A549 (cell line): ENCODE results near the gene EPS15. TPM values are rescaled to one million over a fixed set of nuclear protein-coding genes. Genes with fewer than 3 reads are reported as not detected.

ENCODE experiments used
- ATAC-seq, 2 experiments: fragments of 200-7000 bp in 1 of 2; fragments of >200 bp in 1 of 2; cut with Nextera tagmentation in 1 of 2; cut with Tn5 transposase in 1 of 2; 3 replicates each; pipeline versions ENCODE4 v1.8.0 to v1.9.1; 2018 to 2020; ENCODE audit warnings: mild to moderate bottlenecking in 1 of 2, moderate library complexity in 1 of 2
- CTCF ChIA-PET: fragments of 300-600 bp; sonication (Branson Sonifier 250); formaldehyde crosslinking; extraction: SDS; loops from one replicate; lab custom pipeline; 2021; ENCODE audit warnings: antibody characterized with exemption, inconsistent platforms; lab: Yijun Ruan, JAX
- POLR2A ChIA-PET: fragments of 350-600 bp; formaldehyde crosslinking; extraction: SDS; loops from one replicate; lab custom pipeline; 2021; ENCODE audit warnings: antibody characterized with exemption, inconsistent platforms; lab: Yijun Ruan, JAX
- DNase-seq, 2 experiments: peaks; one replicate each; pipeline versions ENCODE4 v3.0.0 to v3.0.0-alpha.2; 2011 to 2016; ENCODE audit warnings: low read depth in 1 of 2, low spot score in 1 of 2
- FAIRE-seq: peaks from 2 replicates; lab custom pipeline; 2011; peaks lifted over from hg19 to GRCh38; lab: Jason Lieb, UNC
- H3K27ac ChIP-seq, 2 experiments: fragments of >200 bp; sonication (Bioruptor Twin); formaldehyde crosslinking; 3 replicates each; pipeline ENCODE4 v1.5.1; 2016 to 2017
- H3K4me1 ChIP-seq: fragments of >200 bp; sonication (Bioruptor Twin); formaldehyde crosslinking; 3 replicates; pipeline ENCODE4 v1.6.1; 2016
- H3K4me2 ChIP-seq: fragments of >200 bp; sonication (Bioruptor Twin); formaldehyde crosslinking; 3 replicates; pipeline ENCODE4 v1.6.1; 2016
- H3K4me3 ChIP-seq: fragments of >200 bp; sonication (Bioruptor Twin); formaldehyde crosslinking; 3 replicates; pipeline ENCODE4 v1.5.1; 2016
- H3K9me3 ChIP-seq: fragments of >200 bp; sonication (Bioruptor Twin); formaldehyde crosslinking; 3 replicates; pipeline ENCODE4 v1.6.1; 2016
- BCL3 ChIP-seq: fragments of >200 bp; sonication (Bioruptor Twin); formaldehyde crosslinking; IDR thresholded peaks from 3 replicates; pipeline ENCODE4 v1.6.1; 2016
- CEBPB ChIP-seq, 2 experiments: fragments of >200 bp in 1 of 2; sonication (Bioruptor Twin) in 1 of 2; formaldehyde crosslinking in 1 of 2; IDR thresholded peaks; 2 replicates each; pipeline ENCODE4 v1.6.1; 2012 to 2016
- EHF ChIP-seq: fragments of 250-450 bp; sonication (Bioruptor Pico); IDR thresholded peaks from 2 replicates; pipeline ENCODE4 v1.5.0; 2020; ENCODE audit warnings: mild to moderate bottlenecking
- FOXS1 ChIP-seq: fragments of 250-450 bp; sonication (Bioruptor Pico); IDR thresholded peaks from 2 replicates; pipeline ENCODE4 v1.5.0; 2020; ENCODE audit warnings: mild to moderate bottlenecking, moderate library complexity
- HDAC2 ChIP-seq: fragments of 200-600 bp; sonication (generic); IDR thresholded peaks from 2 replicates; pipeline ENCODE4 v1.6.1; 2016
- HOXA7 ChIP-seq: fragments of 250-450 bp; sonication (Bioruptor Pico); IDR thresholded peaks from 2 replicates; pipeline ENCODE4 v1.5.0; 2020; ENCODE audit warnings: mild to moderate bottlenecking, moderate library complexity
- JUNB ChIP-seq: fragments of >200 bp; sonication (Bioruptor Twin); formaldehyde crosslinking; IDR thresholded peaks from 2 replicates; pipeline ENCODE4 v1.6.1; 2016
- NFE2L2 ChIP-seq: fragments of 150-350 bp; conservative IDR thresholded peaks from 2 replicates; pipeline ENCODE4 v1.6.1; 2014; ENCODE audit warnings: low read length
- NPAS2 ChIP-seq: fragments of 250-450 bp; sonication (Bioruptor Pico); IDR thresholded peaks from 2 replicates; pipeline ENCODE4 v1.8.0; 2022; ENCODE audit warnings: mild to moderate bottlenecking, moderate library complexity, borderline replicate concordance
- PHF8 ChIP-seq: fragments of 200-600 bp; sonication (generic); IDR thresholded peaks from 2 replicates; pipeline ENCODE4 v1.6.1; 2016; ENCODE audit warnings: low read depth, mild to moderate bottlenecking, antibody characterized with exemption, moderate library complexity, borderline replicate concordance
- POLR2A ChIP-seq: IDR thresholded peaks from 2 replicates; pipeline ENCODE4 v1.6.1; 2012; ENCODE audit warnings: mild to moderate bottlenecking, low read length
- POLR2AphosphoS2 ChIP-seq: conservative IDR thresholded peaks from 2 replicates; pipeline ENCODE4 v1.6.1; 2012; ENCODE audit warnings: low read length, improper control_type of control experiment, inconsistent platforms
- RAD21 ChIP-seq, 2 experiments: fragments of >200 bp in 1 of 2; sonication (Bioruptor Twin) in 1 of 2; formaldehyde crosslinking in 1 of 2; IDR thresholded peaks in 1 of 2; conservative IDR thresholded peaks in 1 of 2; 2 replicates in 1 of 2; 3 replicates in 1 of 2; pipeline ENCODE4 v1.6.1; 2012 to 2018; ENCODE audit warnings: inconsistent platforms in 1 of 2
- RCOR1 ChIP-seq: fragments of 150-350 bp; IDR thresholded peaks from 2 replicates; pipeline ENCODE4 v1.6.1; 2014; ENCODE audit warnings: antibody characterized with exemption, low read length, low read depth
- RFX5 ChIP-seq: fragments of 450-650 bp; IDR thresholded peaks from 2 replicates; pipeline ENCODE4 v1.7.1; 2014; ENCODE audit warnings: antibody characterized with exemption, mild to moderate bottlenecking, moderate library complexity
- SMC3 ChIP-seq: fragments of >200 bp; sonication (Bioruptor Twin); formaldehyde crosslinking; IDR thresholded peaks from 3 replicates; pipeline ENCODE4 v1.6.1; 2018; ENCODE audit warnings: inconsistent platforms
- SREBF2 ChIP-seq: fragments of 450-650 bp; IDR thresholded peaks from 2 replicates; pipeline ENCODE4 v1.6.1; 2014; ENCODE audit warnings: mild to moderate bottlenecking, moderate library complexity
- ZFP36 ChIP-seq: fragments of 450-650 bp; IDR thresholded peaks from 2 replicates; pipeline ENCODE4 v1.6.1; 2014; ENCODE audit warnings: borderline replicate concordance; ENCODE audit not compliant: partially characterized antibody
- ZSCAN20 ChIP-seq: fragments of 250-450 bp; sonication (Bioruptor Pico); IDR thresholded peaks from 2 replicates; pipeline ENCODE4 v1.8.0; 2022; ENCODE audit warnings: mild to moderate bottlenecking, moderate library complexity
- WGBS: methylation state at CpG from one replicate; pipeline ENCODE4 v1.1.6; 2017; ENCODE audit errors: missing lambda C conversion rate; 5-methylcytosine and 5-hydroxymethylcytosine counted together
- polyA plus RNA-seq, 4 experiments: library from polyadenylated mRNA; depleted of rRNA in 3 of 4; stranded (reverse); fragments of >200 nt; fragmentation: RNase III in 1 of 4; extraction: RNeasy Plus Mini Kit Qiagen cat#74134 plus additional on column Dnase treatment in 1 of 4; gene quantifications; 2 replicates in 3 of 4; 3 replicates in 1 of 4; pipeline ENCODE4 v1.2.3, GENCODE V29; 2011 to 2017
- TF ChIP-seq, protein P1 (sequence below): fragments of >200 bp; sonication (Bioruptor Twin); formaldehyde crosslinking; IDR thresholded peaks from 3 replicates; pipeline ENCODE4 v1.5.1; 2016
- TF ChIP-seq, protein P2 (sequence below): IDR thresholded peaks from 2 replicates; pipeline ENCODE4 v1.6.1; 2012
- TF ChIP-seq, protein P3 (sequence below): fragments of 200-600 bp; sonication (generic); IDR thresholded peaks from 2 replicates; pipeline ENCODE4 v1.6.1; 2016; ENCODE audit warnings: antibody characterized with exemption, mild to moderate bottlenecking, moderate library complexity

Gene EPS15
- polyA plus RNA-seq, 2 of the 4 experiments (the other 2 are of a cell fraction), result 10.9 to 35.4 TPM

- TF ChIP-seq BCL3 (no peak), CEBPB (IDR thresholded peaks at IDR 0.05) (no peak), EHF (CRISPR knock-in tag) (no peak), FOXS1 (CRISPR knock-in tag) (no peak), RCOR1 (no peak)
- TF ChIP-seq, protein P1, sequence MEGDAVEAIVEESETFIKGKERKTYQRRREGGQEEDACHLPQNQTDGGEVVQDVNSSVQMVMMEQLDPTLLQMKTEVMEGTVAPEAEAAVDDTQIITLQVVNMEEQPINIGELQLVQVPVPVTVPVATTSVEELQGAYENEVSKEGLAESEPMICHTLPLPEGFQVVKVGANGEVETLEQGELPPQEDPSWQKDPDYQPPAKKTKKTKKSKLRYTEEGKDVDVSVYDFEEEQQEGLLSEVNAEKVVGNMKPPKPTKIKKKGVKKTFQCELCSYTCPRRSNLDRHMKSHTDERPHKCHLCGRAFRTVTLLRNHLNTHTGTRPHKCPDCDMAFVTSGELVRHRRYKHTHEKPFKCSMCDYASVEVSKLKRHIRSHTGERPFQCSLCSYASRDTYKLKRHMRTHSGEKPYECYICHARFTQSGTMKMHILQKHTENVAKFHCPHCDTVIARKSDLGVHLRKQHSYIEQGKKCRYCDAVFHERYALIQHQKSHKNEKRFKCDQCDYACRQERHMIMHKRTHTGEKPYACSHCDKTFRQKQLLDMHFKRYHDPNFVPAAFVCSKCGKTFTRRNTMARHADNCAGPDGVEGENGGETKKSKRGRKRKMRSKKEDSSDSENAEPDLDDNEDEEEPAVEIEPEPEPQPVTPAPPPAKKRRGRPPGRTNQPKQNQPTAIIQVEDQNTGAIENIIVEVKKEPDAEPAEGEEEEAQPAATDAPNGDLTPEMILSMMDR, result no peak
Measured at GRCh38 chr1:51321924-51322280, 197.2 kb downstream of the EPS15 start (continued).

DNA sequence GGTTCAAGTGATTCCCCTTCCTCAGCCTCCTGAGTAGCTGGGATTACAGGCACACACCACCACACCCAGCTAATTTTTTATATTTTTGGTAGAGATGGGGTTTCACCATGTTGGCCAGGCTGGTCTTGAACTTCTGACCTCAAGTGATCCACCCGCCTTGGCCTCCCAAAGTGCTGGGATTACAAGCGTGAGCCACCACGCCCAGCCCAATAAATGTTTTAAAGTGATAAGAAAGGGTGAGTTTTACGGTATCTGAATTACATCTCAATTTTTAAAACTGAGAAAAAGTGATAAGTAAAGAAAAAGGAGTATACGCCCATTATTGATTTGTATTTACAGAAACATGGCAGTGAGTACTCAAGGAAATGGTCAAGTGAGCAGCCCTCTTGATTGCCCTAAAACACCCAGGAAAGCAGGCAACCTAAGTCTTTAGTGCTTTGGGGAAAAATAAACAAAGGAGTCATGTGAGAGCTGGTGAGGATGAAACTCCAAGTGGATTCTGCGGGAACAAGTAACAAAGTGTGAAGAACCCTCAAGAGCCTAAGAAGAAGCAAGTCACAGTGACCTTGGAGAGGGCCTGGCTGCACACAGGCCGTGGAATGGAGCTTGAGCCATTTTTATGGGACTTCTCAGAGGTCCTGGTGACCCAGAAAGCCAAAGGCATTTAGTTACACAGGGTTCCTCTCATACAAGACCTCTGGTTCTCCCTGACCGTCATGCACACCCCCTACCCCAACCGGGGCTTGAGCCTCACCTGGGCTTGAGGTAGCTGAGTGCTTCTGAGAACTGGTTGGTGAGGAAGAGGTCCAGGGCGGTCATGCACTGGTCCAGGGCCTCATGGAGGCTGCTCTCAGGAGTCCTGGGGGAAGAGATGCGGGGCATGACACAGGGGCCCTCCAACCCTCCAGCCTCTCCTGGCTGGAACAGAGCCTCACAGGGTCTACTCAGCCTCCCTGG is 197.8 kb downstream of the EPS15 start:
- no peak overlapping the region for H3K27ac ChIP-seq
- no peak overlapping the region for H3K4me3 ChIP-seq
- ATAC-seq (no peak), DNase-seq (no peak), FAIRE-seq (no peak)
- ChIA-PET POLR2A (no interaction called here), CTCF (interaction anchor here (0.7 kb wide), 1 partner anchor 12 kb away, joined by 3 read pairs; no protein-coding TSS in a partner anchor)
- H3K4me2 ChIP-seq, result no peak overlapping the region
- H3K9me3 ChIP-seq, result no peaks in the 10 kb centered on the region
- 84% methylated on average over 9 of the region's 11 CpGs for WGBS
- peaks cover 5% of the 10 kb centered on the region; the same call in 1 of the 3 replicates for H3K4me1 ChIP-seq
- TF ChIP-seq PHF8, result no peak
- TF ChIP-seq, protein P1, result no peak
- TF ChIP-seq, protein P2, sequence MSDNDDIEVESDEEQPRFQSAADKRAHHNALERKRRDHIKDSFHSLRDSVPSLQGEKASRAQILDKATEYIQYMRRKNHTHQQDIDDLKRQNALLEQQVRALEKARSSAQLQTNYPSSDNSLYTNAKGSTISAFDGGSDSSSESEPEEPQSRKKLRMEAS, result no peak

DNA sequence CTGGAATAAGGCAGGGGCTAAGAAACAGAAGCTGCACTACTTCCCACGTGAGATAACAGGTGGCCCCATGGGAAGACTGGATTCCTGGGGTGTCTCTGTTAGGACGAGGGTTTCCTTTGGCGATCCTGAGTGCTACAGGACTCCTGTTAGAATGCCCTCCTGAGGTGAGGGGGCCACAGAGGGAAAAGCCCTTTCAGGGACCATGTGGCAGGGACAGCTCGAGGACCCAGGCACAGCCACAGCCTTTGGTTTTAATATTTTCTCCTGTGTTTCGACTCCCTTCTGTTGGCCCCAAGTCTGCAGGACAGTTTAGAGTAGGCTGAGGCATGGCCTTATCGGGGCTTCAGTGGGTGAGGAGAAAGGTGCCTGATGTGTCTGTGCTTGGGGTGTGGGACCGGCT is 201.3 kb downstream of the EPS15 start:
- Histone ChIP-seq H3K4me2 (no peak overlapping the region), H3K27ac (0 out of 6 replicates have a peak overlapping the region, but pooled peaks of 1 of the 2 experiments have one; percentile 9), H3K4me1 (peaks cover 30% of the 10 kb centered on the region), H3K9me3 (no peaks in the 10 kb centered on the region), H3K4me3 (no peak overlapping the region)
- no peak for ATAC-seq
- FAIRE-seq, result no peak
- ChIA-PET CTCF (interaction anchor here (1.2 kb wide), 1 partner anchor 21 kb away, joined by 4 read pairs; no protein-coding TSS in a partner anchor), POLR2A (no interaction called here)
- TF ChIP-seq ZFP36, result no peak
- TF ChIP-seq RAD21 (conservative IDR thresholded peaks at IDR 0.05 in 1 of 2, IDR thresholded peaks at IDR 0.05 in 1 of 2), result no peak
- WGBS, result 88% methylated on average over 7 of the region's 7 CpGs
- DNase-seq, result no peak

- Histone ChIP-seq H3K4me3 (no peak overlapping the region), H3K9me3 (no peaks in the 10 kb centered on the region), H3K4me1 (peaks cover 31% of the 10 kb centered on the region), H3K4me2 (no peak overlapping the region), H3K27ac (peak overlapping the region in 1 of 2 experiments; percentile 87; a peak in 1 of 6 replicates)
- FAIRE-seq, result no peak
- ChIA-PET CTCF (interaction anchor here (0.6 to 1.5 kb wide), 2 partner anchors 20 to 273 kb away, joined by 3 to 4 read pairs; no protein-coding TSS in a partner anchor), POLR2A (no interaction called here)
- no peak for DNase-seq
- WGBS, result 79% methylated on average over 4 of the region's 4 CpGs
- ATAC-seq, result no peak
- TF ChIP-seq, protein P3, sequence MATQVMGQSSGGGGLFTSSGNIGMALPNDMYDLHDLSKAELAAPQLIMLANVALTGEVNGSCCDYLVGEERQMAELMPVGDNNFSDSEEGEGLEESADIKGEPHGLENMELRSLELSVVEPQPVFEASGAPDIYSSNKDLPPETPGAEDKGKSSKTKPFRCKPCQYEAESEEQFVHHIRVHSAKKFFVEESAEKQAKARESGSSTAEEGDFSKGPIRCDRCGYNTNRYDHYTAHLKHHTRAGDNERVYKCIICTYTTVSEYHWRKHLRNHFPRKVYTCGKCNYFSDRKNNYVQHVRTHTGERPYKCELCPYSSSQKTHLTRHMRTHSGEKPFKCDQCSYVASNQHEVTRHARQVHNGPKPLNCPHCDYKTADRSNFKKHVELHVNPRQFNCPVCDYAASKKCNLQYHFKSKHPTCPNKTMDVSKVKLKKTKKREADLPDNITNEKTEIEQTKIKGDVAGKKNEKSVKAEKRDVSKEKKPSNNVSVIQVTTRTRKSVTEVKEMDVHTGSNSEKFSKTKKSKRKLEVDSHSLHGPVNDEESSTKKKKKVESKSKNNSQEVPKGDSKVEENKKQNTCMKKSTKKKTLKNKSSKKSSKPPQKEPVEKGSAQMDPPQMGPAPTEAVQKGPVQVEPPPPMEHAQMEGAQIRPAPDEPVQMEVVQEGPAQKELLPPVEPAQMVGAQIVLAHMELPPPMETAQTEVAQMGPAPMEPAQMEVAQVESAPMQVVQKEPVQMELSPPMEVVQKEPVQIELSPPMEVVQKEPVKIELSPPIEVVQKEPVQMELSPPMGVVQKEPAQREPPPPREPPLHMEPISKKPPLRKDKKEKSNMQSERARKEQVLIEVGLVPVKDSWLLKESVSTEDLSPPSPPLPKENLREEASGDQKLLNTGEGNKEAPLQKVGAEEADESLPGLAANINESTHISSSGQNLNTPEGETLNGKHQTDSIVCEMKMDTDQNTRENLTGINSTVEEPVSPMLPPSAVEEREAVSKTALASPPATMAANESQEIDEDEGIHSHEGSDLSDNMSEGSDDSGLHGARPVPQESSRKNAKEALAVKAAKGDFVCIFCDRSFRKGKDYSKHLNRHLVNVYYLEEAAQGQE, result no peak
- TF ChIP-seq ZSCAN20 (CRISPR knock-in tag) (no peak), NPAS2 (CRISPR knock-in tag) (no peak), HDAC2 (no peak), POLR2A (no peak), RFX5 (no peak), HOXA7 (no peak), SMC3 (no peak), JUNB (no peak), NFE2L2 (no peak), ZFP36 (no peak), SREBF2 (no peak), POLR2AphosphoS2 (no peak)
Measured at GRCh38 chr1:51316846-51317120, 202.3 kb downstream of the EPS15 start.
